ENCODE measurements around the gene DAB2IP.

The DAB2IP gene

GRCh38 chr9:121732886-121733285 is 81.5 kb downstream of the DAB2IP start:
- Histone ChIP-seq H3K27ac (peak overlapping the region; percentile 46 to 66), H3K36me3 (no peaks in the 10 kb centered on the region), H3K4me3 (no peak overlapping the region), H3K27me3 (no peaks in the 10 kb centered on the region), H3K4me1 (peaks cover 4 to 78% (median 64%) of the 10 kb centered on the region in 4 donors), H3K9me3 (no peaks in the 10 kb centered on the region)
- no peak for TF ChIP-seq CTCF (IDR thresholded peaks at IDR 0.05)
- intact Hi-C loops (cut with DNase I; ENCODE audit: low total_unique reads) = no loop called here
- no peak for DNase-seq

- no peak for TF ChIP-seq CTCF (IDR thresholded peaks at IDR 0.05)
- DNase-seq = no peak
- intact Hi-C loops (cut with DNase I; ENCODE audit: low total_unique reads) = no loop called here
- H3K4me3 ChIP-seq = no peak overlapping the region
- H3K4me1 ChIP-seq = peaks cover 4 to 83% (median 72%) of the 10 kb centered on the region in 4 donors
- no peaks in the 10 kb centered on the region for H3K36me3 ChIP-seq
- H3K9me3 ChIP-seq = no peaks in the 10 kb centered on the region
- H3K27me3 ChIP-seq = no peaks in the 10 kb centered on the region
- H3K27ac ChIP-seq = peak overlapping the region; percentile 91 to 93
These were observed 83.0 kb downstream of the DAB2IP start for GRCh38 chr9:121734465-121734864.

GRCh38 chr9:121735065-121735792 is 83.8 kb downstream of the DAB2IP start:
- peaks cover 4 to 86% (median 79%) of the 10 kb centered on the region in 4 donors for H3K4me1 ChIP-seq

GRCh38 chr9:121735793-121736770 is 84.6 kb downstream of the DAB2IP start:
- Histone ChIP-seq H3K9me3 (no peaks in the 10 kb centered on the region), H3K27ac (peak overlapping the region; percentile 91 to 93), H3K4me3 (peak overlapping the region; percentile 52 to 58), H3K36me3 (no peaks in the 10 kb centered on the region), H3K4me1 (peaks cover 4 to 87% (median 83%) of the 10 kb centered on the region in 4 donors), H3K27me3 (no peaks in the 10 kb centered on the region)
- intact Hi-C loops (cut with DNase I; ENCODE audit: low total_unique reads) = no loop called here
- TF ChIP-seq CTCF (IDR thresholded peaks at IDR 0.05) = no peak
- DNase-seq = peak; percentile 71 to 92

More at GRCh38 chr9:121735065-121735792, 83.8 kb downstream of the DAB2IP start:
- peak; percentile 17 to 30 for TF ChIP-seq CTCF (IDR thresholded peaks at IDR 0.05)
- no peak for DNase-seq
- no peaks in the 10 kb centered on the region for H3K36me3 ChIP-seq
- no peaks in the 10 kb centered on the region for H3K27me3 ChIP-seq
- no peaks in the 10 kb centered on the region for H3K9me3 ChIP-seq
- intact Hi-C loops (cut with DNase I; ENCODE audit: low total_unique reads) = no loop called here
- peak overlapping the region; percentile 91 to 93 for H3K27ac ChIP-seq
- H3K4me3 ChIP-seq = peak overlapping the region; percentile 52 to 58

GRCh38 chr9:121736934-121737462 is 85.6 kb downstream of the DAB2IP start:
- intact Hi-C loops (cut with DNase I; ENCODE audit: low total_unique reads) = no loop called here
- DNase-seq = peak in 1 of 2 donors; percentile 59
- Histone ChIP-seq H3K4me3 (peak overlapping the region; percentile 52 to 58), H3K4me1 (peaks cover 0 to 87% (median 83%) of the 10 kb centered on the region in 4 donors), H3K9me3 (no peaks in the 10 kb centered on the region), H3K27me3 (no peaks in the 10 kb centered on the region), H3K36me3 (no peaks in the 10 kb centered on the region), H3K27ac (peak overlapping the region; percentile 91 to 93)
- no peak for TF ChIP-seq CTCF (IDR thresholded peaks at IDR 0.05)

Data from tibial artery (tissue), 4 donors.